Transverse colon (tissue), 4 donors: Measurements from ENCODE around the gene JAKMIP1.

Experiments
- POLR2AphosphoS5 ChIP-seq, 3 donors: sonication (generic); formaldehyde crosslinking; IDR thresholded peaks; one replicate each; pipeline ENCODE4 v1.6.1; 2016; ENCODE audit warnings: antibody characterized with exemption in 3 of 3
- TF ChIP-seq, protein P1 (sequence below), 5 experiments: fragments of 200-600 bp in 3 of 5; fragments of 450-650 bp in 2 of 5; sonication (generic) in 3 of 5; IDR thresholded peaks; 1 replicate in 2 of 5; 2 replicates in 3 of 5; pipeline ENCODE4 v1.5.1; 2016 to 2017; ENCODE audit warnings: antibody characterized with exemption in 5 of 5, inconsistent platforms in 3 of 5, mild to moderate bottlenecking in 2 of 5, moderate library complexity in 1 of 5

GRCh38 chr4:6112606-6113290 is 87.6 kb downstream of the JAKMIP1 start:
- TF ChIP-seq, protein P1, sequence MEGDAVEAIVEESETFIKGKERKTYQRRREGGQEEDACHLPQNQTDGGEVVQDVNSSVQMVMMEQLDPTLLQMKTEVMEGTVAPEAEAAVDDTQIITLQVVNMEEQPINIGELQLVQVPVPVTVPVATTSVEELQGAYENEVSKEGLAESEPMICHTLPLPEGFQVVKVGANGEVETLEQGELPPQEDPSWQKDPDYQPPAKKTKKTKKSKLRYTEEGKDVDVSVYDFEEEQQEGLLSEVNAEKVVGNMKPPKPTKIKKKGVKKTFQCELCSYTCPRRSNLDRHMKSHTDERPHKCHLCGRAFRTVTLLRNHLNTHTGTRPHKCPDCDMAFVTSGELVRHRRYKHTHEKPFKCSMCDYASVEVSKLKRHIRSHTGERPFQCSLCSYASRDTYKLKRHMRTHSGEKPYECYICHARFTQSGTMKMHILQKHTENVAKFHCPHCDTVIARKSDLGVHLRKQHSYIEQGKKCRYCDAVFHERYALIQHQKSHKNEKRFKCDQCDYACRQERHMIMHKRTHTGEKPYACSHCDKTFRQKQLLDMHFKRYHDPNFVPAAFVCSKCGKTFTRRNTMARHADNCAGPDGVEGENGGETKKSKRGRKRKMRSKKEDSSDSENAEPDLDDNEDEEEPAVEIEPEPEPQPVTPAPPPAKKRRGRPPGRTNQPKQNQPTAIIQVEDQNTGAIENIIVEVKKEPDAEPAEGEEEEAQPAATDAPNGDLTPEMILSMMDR (IDR thresholded peaks at IDR 0.05) = no peak
- TF ChIP-seq POLR2AphosphoS5 (IDR thresholded peaks at IDR 0.05) = no peak
